ENCODE results near the gene SPOPL.

DNA sequence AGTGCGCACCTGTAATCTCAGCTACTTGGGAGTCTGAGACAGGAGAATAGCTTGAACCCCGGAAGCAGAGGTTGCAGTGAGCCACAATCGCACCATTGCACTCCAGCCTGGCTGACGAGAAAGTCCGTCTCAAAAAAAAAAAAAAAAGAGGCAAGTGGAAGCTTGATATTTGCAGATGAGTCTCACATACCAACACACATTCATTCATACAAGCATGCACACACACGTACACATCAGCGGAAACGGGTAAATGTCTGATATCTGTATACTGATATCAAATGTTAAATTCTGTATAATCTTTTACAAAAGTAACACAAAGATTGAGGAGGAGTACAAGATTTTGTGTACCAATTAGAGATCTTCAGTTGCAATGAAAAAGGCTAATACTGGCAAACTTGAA, 47.8 kb upstream of the SPOPL start:
- TF ChIP-seq, protein P1, sequence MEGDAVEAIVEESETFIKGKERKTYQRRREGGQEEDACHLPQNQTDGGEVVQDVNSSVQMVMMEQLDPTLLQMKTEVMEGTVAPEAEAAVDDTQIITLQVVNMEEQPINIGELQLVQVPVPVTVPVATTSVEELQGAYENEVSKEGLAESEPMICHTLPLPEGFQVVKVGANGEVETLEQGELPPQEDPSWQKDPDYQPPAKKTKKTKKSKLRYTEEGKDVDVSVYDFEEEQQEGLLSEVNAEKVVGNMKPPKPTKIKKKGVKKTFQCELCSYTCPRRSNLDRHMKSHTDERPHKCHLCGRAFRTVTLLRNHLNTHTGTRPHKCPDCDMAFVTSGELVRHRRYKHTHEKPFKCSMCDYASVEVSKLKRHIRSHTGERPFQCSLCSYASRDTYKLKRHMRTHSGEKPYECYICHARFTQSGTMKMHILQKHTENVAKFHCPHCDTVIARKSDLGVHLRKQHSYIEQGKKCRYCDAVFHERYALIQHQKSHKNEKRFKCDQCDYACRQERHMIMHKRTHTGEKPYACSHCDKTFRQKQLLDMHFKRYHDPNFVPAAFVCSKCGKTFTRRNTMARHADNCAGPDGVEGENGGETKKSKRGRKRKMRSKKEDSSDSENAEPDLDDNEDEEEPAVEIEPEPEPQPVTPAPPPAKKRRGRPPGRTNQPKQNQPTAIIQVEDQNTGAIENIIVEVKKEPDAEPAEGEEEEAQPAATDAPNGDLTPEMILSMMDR (IDR thresholded peaks at IDR 0.05; ENCODE audit: low read depth, low read length), result no peak
- no peak for TF ChIP-seq POLR2A (IDR thresholded peaks at IDR 0.05; ENCODE audit: extremely low read depth, insufficient read length)
- TF ChIP-seq MAX (IDR thresholded peaks at IDR 0.05; ENCODE audit: low read depth, low read length), result no peak
- no peak for TF ChIP-seq MYC (IDR thresholded peaks at IDR 0.05; ENCODE audit: low read depth, low read length)
